HG02973 (cell line): ENCODE results near the gene MORN2.
"Not testable (repeated sequence)": the region's sequence is repeated elsewhere in the genome, so short reads cannot be mapped to it uniquely, and the experiment has no call there.

Experiments
- ATAC-seq: cut with Tn5 transposase; IDR thresholded peaks from one replicate; pipeline ENCODE4 v1.9.1; 2021; ENCODE audit warnings: moderate library complexity; ENCODE audit not compliant: unreplicated experiment

MORN2 gene

DNA sequence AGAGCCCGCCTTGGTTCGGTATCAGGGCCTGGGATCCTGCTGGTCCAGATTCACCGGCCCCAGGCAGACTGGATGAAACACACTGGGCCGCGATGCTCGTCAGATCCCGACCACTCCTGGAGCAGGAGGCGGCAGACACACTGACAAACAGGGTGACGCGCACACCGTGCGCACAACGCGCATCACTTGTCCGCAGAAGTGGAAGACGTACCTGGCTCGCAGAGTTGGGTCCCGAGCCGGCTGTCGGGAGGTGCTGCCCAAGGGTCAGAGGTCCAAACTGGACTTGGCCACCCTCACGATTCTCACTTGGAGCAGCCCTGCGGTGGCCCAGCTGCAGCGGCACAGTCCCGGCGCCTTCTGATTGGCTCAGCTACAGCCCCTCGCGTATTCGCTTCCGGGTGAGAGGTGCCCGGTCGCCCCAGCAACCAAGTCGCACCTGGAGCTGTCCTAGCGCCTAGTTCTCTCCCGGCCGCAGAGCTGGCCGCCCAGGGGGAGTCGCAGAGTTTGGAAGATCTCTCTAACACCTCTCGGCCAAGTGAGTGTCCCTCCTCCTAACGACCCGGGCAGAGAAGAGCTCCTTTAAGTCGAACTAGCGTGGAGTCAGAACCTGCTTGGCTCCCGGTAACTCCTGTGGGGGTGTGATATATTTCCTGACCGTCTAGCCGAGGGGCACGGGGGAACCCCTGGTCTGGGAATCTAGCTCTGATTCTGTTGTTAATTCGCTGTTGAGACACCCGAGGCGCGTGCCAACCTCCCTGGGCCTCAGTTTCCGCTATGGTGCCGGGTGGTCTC, at the start of gene MORN2, which contains the start of gene DHX57:
MORN2 (plus strand) TSS at position 401 of the 792 bp plus-strand sequence.
DHX57 (minus strand) TSS at position 359 of the 792 bp plus-strand sequence. CDS start 7,529 bp downstream, outside the sequence.
- peak; percentile 100 for ATAC-seq

DNA sequence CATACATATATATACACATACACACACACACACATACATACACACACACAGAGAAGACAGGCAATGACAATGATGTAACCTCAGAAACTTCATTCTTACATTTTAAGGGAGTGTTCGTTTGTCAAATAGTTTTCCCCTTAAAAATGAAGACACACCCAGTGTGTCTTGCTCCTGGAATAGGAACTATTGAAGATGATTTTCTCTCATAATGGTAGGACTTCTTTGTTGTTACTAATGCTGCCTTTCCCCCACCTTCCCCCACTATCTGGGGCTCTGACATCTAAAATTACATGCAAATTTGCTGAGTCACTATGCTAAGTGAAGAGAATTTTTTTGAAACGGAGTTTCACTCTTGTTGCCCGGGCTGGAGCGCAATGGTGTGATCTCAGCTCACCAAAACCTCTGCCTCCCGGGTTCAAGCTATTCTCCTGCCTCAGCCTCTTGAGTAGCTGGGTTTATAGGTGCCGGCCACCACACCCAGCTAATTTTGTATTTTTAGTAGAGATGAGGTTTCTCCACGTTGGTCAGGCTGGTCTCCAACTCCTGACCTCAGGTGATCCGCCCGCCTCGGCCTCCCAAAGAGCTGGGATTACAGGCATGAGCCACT, 48.1 kb upstream of the MORN2 start:
- not testable (repeated sequence) for ATAC-seq

DNA sequence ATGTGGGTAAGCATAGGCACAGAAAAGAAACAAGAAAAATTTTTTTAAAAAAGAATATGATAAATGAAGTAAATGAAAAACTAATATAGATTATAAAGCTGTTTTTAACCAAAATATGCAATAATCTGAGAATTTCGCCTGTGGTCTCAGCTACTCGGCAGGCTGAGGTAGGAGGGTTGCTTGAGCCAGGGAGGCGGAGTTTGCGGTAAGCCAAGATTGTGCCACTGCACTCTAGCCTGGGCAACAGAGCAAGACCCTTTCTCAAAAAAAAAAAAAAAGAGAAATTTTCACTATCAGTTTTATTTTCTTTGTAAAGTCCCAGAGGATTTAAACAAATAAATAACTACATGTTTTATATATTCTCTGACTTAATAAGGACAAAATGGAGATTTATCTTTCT, 47.3 kb upstream of the MORN2 start:
- ATAC-seq: no peak

DNA sequence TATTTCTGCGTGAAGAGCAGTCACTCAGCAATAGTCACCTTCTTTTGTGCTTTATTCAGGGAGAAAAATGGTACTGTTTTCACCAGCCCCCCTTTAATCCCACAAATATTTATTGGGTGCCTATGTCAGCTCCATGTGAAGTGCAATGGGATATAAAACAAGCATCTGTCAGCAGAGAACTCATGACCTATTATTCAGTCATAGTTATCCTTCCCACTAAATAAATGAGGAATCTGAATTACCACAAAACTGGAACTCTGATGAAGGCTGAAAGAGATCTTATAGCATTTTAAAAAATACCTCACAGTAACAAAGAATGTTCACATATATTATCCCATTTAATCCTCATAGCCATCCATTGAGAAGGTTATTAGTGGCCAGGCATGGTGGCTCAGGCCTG, 45.8 kb upstream of the MORN2 start:
- no peak for ATAC-seq

DNA sequence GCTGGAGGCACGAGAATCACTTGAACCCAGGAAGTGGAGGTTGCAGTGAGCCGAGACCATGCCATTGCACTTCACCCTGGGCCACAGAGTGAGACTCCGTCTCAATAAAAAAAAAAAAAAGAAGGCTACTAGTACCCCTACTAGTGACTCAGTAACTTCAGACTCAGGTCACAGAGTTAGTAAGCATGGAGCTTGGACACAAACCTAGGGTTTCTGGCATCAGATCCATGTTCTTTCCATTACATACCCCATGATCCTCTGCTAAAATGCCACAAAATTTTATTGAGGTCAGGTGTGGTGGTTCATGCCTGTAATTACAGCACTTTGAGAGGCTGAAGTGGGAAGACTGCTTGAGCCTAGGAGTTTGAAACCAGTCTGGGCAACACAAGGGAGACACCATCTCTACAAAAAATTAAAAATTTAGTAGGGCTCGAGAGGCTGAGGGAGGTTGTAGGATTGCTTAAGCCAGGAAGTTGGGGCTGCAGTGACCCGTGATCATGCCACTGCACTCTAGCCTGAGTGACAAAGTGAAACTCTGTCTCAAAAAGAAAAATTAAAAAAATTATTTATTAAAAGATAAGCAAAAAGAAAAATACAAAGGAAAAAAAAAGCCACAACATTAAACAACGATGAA, 45.1 kb upstream of the MORN2 start:
- ATAC-seq: no peak

DNA sequence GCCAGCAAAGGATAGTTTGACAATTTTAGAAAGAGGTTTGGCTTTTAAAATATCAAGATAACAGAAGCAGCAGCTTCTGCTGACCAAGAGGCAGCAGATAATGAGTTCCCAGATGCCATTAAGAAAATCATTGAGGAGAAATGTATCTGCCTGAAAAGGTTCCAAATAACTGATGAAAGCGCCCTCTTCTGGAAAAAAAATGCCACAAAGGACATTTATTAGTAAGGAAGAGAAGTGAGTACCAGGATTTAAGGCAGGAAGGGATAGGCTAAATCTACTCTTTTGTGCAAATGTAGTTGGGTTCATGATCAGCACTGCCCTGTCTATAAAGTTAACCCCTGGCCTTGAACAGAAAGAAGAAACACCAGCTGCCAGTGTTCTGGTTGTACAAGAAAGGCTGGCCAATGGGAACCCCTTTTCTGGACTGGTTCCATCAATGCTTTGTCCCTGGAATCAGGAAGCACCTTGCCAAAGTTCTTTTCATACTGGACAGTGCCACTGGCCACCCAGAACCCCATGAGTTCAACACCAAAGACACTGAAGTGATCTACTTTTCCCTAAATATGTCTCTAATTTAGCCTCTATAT, 40.7 kb upstream of the MORN2 start:
- no peak for ATAC-seq

DNA sequence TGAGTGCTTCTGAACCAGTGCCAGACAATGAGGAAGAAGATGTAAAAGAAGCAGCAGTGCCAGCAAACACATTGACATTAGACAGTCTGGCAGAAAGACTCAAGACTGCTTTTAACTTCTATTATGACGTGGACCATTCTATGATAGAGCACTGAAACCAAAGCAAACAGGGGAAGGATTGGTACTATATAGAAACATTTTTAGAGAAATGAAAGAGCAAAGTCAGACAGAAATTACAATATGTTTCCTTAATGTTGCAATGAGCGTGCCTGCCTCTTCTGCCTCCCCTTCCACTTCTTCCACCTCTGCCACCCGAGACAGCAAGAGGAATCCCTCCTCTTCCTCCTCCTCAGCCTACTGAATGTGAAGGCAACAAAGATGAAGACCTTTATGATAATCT, 39.8 kb upstream of the MORN2 start:
- peak; percentile 89 for ATAC-seq

DNA sequence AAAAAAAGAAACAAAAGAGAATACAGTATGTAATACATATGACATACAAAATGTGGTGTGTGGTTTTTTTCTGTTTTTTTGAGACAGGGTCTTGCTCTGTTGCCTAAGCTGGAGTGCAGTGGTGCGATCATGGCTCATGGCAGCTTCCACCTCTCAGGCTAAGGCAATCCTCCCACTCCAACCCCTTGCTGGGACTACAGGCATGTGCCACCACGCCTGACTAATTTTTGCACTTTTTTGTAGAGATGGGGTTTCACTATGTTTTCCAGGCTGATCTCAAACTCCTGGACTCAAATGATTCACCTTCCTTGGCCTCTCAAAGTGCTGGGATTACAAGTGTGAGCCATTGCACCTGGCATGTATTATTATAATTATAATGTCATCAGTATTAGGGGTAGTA, 39.0 kb upstream of the MORN2 start:
- peak; percentile 8 for ATAC-seq

DNA sequence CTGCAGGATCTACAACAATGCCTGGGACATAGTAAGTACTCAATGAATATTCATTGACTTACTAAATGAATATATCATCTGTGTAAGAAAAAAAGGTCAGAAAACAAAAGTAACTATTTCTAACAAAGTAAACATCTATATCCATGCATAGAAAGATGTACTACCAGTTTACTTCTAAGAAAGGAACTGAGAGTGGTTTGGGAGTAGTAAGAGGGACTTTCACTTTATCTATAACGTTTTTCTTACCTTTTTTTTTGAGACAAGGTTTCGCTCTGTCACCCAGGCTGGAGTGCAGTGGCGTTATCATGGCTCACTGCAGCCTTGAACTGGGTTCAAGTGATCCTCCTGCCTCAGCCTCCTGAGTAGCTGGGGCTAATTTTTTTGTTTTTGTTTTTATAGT, 25.7 kb upstream of the MORN2 start:
- peak; percentile 82 for ATAC-seq

DNA sequence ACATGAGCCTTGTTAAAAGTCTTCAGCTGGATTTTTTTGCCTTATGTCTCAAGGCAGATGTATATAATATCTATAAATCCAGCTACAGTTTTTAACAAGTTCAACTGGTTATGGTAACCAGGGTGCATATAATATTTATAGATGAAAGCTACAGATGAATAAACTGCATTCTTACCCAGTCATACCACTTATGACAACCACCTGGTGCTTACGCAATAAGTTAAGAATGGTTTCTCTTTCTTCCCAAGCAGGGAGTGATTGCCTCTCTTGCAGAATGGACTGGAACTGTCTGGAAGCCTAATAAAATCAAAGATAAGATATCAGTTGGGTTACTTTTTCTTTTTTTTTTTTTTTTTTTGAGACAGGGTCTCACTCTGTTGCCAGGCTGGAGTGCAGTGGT, 19.6 kb upstream of the MORN2 start:
- ATAC-seq: no peak

DNA sequence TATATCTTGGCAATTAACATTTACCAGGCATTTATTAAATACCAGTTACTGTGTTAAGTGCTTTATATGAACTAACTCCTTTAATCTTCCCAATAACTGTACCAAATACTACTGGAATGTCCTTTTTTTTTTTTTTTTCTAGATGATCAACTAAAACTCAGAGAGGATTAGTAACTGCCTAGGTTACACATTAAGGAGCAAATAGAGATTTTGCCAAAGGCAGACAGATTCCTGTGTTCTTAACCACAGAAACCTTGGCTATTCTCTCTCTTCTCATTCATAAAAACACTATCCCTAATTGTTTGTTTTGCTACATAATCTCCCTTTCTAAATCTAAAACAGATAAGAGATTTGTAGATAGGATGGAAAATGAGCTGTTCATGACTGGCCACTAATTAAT, 13.3 kb upstream of the MORN2 start:
- no peak for ATAC-seq

DNA sequence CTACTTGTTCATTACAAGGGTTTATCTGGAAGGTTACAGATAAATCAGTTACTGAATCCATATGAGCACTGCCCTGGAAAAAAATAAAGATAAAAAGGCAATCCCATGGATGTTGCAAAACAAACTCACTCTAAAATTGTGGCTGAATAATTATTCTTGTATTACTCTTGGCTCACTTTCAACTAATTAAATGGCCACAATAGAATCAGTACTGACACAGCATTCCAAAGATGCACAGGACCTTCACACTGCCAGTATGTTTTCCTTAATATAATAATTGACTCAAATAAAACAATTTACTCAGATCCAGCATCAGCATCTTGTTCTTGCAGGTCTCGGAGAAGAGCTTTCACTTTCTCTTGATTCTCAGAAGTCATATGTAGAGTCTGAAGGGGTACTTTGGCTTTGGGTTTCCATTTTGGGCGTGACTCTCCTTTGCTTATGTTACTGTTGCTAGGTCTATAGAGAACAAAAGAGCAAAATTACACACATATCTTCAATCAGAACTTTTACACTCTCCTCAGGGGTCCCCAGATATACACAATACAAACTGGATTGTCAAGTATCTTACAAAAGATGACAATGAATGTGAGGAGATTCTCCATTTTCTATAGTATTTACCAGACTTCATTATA, 12.6 kb upstream of the MORN2 start:
- no peak for ATAC-seq

DNA sequence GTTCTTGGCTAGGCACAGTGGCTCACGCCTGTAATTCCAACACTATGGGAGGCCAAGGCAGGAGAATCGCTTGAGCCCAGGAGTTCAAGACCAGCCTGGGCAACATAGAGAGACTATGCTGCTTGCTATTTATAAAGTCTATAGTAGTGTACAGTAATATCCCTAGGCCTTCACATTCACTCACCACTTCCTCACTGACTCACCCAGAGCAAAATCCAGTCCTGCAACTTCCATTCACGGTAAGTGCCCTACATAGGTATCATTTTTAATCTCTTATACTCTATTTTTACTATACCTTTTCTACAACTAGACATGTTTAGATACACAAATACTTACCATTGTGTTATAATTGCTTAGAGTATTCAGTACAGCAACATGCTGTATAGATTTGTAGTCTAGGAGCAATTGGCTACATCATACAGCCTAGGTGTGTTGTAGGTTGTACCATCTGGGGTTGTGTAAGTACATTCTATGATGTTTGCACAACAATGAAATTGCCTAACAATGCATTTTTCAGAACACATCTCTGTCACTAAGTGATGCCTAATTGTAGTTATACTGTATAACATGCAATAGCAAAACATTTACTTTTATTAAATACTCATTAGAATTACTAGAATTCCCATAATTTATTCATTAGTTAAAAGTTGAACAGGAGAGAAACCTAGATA, 8.9 kb upstream of the MORN2 start:
- no peak for ATAC-seq

DNA sequence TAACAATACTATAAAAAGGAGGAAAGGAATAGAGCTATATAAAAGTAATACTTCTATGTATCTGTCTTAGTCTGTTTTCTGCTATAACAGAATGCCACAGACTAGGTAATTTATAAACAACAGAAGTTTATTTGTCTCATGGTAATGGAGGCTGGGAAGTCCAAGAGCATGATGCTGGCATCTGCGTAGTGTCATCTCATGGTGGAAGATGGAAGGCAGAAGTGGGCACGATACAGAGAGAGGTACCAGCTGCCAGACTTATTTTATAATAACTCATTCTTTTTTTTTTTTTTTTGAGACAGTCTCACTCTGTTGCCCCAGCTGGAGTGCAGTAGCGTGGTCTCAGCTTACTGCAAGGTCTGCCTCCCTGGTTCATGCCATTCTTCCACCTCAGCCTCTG, 4.3 kb upstream of the MORN2 start:
- ATAC-seq: no peak

DNA sequence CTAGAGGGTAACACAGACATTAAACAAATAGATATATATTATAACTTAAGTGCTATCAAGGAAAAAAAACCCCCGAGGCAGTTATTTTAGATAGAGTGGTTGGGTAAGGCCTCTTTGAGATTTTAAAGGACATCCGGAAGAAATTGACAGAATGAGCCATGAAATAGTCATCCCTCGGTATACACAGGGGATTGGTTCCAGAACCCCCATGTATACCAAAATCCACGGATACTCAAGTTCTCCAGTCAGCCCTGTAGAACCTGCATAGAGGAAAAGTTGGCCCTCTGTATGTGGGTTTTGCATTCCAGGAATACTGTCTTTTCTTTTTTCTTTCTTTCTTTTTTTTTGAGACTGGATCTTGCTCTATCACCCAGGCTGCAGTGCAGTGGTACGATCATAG, 2.0 kb upstream of the MORN2 start:
- no peak for ATAC-seq

DNA sequence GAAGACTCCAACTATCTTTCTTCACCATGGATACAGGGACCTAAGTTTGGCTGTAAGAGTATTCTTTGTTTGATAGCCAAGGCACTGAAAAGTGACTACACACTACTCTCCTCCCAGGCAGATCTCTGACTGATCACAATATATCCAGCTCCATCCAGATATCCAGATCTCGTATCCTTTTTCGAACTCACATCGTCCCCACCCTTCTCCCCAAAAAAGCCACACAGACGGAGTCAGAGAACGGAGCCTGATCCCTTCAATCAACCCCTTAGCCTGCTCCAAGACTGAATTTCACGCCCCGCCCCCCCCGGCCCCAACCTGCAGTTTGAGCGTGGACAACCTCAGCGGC, 575 bp upstream of the MORN2 start:
- ATAC-seq: no peak

DNA sequence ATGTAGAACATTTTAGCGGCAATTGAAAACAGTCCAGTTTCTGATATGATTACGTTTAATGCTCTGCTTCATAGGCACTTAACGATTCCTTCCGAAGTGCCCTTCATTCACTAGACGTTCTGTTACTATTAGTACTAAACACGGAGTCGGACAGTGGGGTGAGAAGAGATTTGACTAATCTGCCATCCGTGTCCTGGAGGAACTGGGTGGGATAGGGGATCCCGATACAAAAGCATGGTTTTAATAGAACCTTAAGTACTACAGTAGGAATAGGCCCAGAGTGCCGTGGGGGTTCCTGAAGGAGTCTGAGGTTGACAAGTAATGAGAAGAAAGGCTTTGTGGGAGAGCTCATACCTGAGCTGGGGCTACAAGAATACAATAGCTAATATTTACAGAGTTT, 631 bp downstream of the MORN2 start:
- ATAC-seq: no peak

DNA sequence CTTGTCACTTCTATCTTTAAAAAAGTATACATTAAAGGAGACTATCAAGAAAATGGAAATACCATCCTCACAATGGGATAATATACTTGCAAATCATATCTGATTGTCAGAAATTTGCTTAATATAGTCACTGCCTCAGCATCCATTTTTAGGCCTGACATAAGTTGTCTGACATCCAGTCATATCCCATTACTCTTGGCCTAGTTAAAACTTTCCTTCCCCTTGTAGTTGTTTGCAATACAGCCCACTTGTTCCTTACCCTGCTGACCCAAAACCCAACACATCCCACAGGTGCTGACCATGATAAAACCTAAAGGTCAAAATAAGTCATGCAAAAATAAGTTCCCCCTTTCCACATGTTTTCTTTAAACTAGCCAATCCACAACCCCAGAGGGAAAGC, 10.3 kb downstream of the MORN2 start:
- no peak for ATAC-seq

DNA sequence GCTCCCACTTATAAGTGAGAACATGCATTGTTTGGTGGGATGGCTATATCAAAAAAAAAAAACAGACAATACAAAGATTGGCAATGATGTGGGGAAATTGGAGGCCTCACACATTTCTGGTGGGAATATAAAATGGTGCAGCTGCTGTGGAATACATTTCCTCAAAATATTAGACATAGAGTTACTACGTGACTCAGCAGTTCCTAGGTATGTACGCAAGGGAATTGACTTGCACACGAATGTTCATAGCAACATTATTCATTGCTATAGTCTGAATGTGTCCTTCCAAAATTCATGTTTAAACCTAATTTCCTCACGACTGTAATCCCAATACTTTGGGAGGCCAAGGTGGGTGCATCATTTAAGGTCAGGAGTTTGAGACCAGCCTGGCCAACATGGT, 11.6 kb downstream of the MORN2 start:
- no peak for ATAC-seq

DNA sequence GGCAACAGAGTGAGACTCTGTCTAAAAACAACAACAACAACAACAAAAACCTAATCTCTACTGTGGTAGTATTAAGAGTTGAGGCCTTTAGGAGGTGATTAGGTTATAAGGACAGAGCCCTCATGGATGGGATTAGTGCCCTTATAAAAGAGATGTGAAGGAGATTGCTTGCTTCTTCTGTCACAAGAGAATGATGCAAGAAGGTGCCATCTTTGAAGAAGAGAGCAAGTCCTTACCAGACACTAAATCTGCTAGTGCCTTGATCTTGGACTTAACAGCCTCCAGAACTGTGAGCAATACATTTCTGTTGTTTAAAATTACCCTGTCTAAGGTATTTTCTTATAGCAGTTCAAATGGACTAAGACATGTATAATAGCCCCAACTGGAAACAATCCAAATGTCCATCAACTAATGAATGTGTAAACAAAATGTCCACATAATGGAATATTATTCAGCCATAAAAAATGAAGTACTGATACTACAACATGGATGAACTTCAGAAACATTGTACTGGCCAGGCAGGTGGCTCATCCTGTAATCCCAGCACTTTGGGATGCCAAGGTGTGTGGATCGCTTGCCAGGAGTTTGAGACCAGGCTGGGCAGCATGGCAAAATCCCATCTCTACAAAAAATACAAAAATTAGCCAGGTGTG, 12.3 kb downstream of the MORN2 start:
- no peak for ATAC-seq
